ENCODE measurements around the gene FARS2.
A peak's percentile ranks its signal among the peaks of the same experiment; 100 is the strongest.

FARS2 gene

GRCh38 chr6:5710516-5710915, 449.2 kb downstream of the FARS2 start:
- no peak overlapping the region for H3K27ac ChIP-seq
- no peaks in the 10 kb centered on the region for H3K9me3 ChIP-seq
- no peaks in the 10 kb centered on the region for H3K36me3 ChIP-seq
- TF ChIP-seq CTCF (IDR thresholded peaks at IDR 0.05), result no peak
- H3K4me1 ChIP-seq (ENCODE audit: control insufficient read depth in 1 of 2, insufficient read depth in 1 of 2, low read depth in 1 of 2, low read length in 1 of 2), result peaks cover 7 to 9% of the 10 kb centered on the region in 2 experiments
- no peaks in the 10 kb centered on the region for H3K27me3 ChIP-seq
- no peak overlapping the region for H3K4me3 ChIP-seq (ENCODE audit: low read depth in 1 of 2, low read length in 1 of 2)

- Histone ChIP-seq H3K36me3 (no peaks in the 10 kb centered on the region), H3K4me1 (ENCODE audit: control insufficient read depth in 1 of 2, insufficient read depth in 1 of 2, low read depth in 1 of 2, low read length in 1 of 2) (peaks cover 7 to 9% of the 10 kb centered on the region in 2 experiments), H3K9me3 (no peaks in the 10 kb centered on the region), H3K4me3 (ENCODE audit: low read depth in 1 of 2, low read length in 1 of 2) (no peak overlapping the region), H3K27me3 (no peaks in the 10 kb centered on the region), H3K27ac (no peak overlapping the region)
- no peak for TF ChIP-seq CTCF (IDR thresholded peaks at IDR 0.05)
These were observed 449.6 kb downstream of the FARS2 start for GRCh38 chr6:5710936-5711335.

GRCh38 chr6:5712349-5713215, 451.3 kb downstream of the FARS2 start:
- no peaks in the 10 kb centered on the region for H3K36me3 ChIP-seq
- peak overlapping the region; percentile 56 for H3K27ac ChIP-seq
- peaks cover 7 to 9% of the 10 kb centered on the region in 2 experiments for H3K4me1 ChIP-seq (ENCODE audit: control insufficient read depth in 1 of 2, insufficient read depth in 1 of 2, low read depth in 1 of 2, low read length in 1 of 2)
- H3K4me3 ChIP-seq (ENCODE audit: low read depth in 1 of 2, low read length in 1 of 2), result no peak overlapping the region
- TF ChIP-seq CTCF (IDR thresholded peaks at IDR 0.05), result no peak
- no peaks in the 10 kb centered on the region for H3K9me3 ChIP-seq
- H3K27me3 ChIP-seq, result no peaks in the 10 kb centered on the region

GRCh38 chr6:5713519-5713918, 452.2 kb downstream of the FARS2 start:
- no peak for TF ChIP-seq CTCF (IDR thresholded peaks at IDR 0.05)
- Histone ChIP-seq H3K9me3 (no peaks in the 10 kb centered on the region), H3K4me3 (ENCODE audit: low read depth in 1 of 2, low read length in 1 of 2) (no peak overlapping the region), H3K4me1 (ENCODE audit: control insufficient read depth in 1 of 2, insufficient read depth in 1 of 2, low read depth in 1 of 2, low read length in 1 of 2) (peaks cover 8 to 15% of the 10 kb centered on the region in 2 experiments), H3K27me3 (no peaks in the 10 kb centered on the region), H3K36me3 (no peaks in the 10 kb centered on the region), H3K27ac (no peak overlapping the region)

GRCh38 chr6:5718231-5718947, 457.1 kb downstream of the FARS2 start:
- Histone ChIP-seq H3K4me3 (ENCODE audit: low read depth in 1 of 2, low read length in 1 of 2) (no peak overlapping the region), H3K36me3 (no peaks in the 10 kb centered on the region), H3K9me3 (no peaks in the 10 kb centered on the region), H3K4me1 (ENCODE audit: control insufficient read depth in 1 of 2, insufficient read depth in 1 of 2, low read depth in 1 of 2, low read length in 1 of 2) (peaks cover 4 to 11% of the 10 kb centered on the region in 2 experiments), H3K27ac (peak overlapping the region; percentile 29), H3K27me3 (no peaks in the 10 kb centered on the region)
- TF ChIP-seq CTCF (IDR thresholded peaks at IDR 0.05), result no peak

Data from neutrophil (primary cell).